MG63 (cell line): Measurements from ENCODE around the gene CDH23. TPM values are rescaled to one million over a fixed set of nuclear protein-coding genes. Genes with fewer than 3 reads are reported as not detected.
A peak's percentile ranks its signal among the peaks of the same experiment; 100 is the strongest.

Experiments
- DNase-seq: peaks from one replicate; pipeline ENCODE4 v3.0.0-alpha.2; 2020
- H3K27me3 ChIP-seq: fragments of 250-450 bp; sonication (Bioruptor Pico); 2 replicates; pipeline ENCODE4 v1.5.1; 2020; ENCODE audit warnings: mild to moderate bottlenecking, moderate library complexity
- H3K36me3 ChIP-seq: fragments of 250-450 bp; sonication (Bioruptor Pico); 2 replicates; pipeline ENCODE4 v1.5.1; 2020; ENCODE audit warnings: mild to moderate bottlenecking, moderate library complexity
- H3K4me3 ChIP-seq: fragments of 250-450 bp; sonication (Bioruptor Pico); 2 replicates; pipeline ENCODE4 v1.5.1; 2020; ENCODE audit warnings: mild to moderate bottlenecking, moderate library complexity
- H3K9me3 ChIP-seq: fragments of 250-450 bp; sonication (Bioruptor Pico); 2 replicates; pipeline ENCODE4 v1.5.1; 2020; ENCODE audit warnings: mild to moderate bottlenecking, moderate library complexity
- total RNA-seq: library from RNA; depleted of rRNA; stranded (reverse); fragments of >200 nt; shearing (Covaris generic); gene quantifications from 2 replicates; pipeline ENCODE4 v1.2.3, GENCODE V29; 2014; ENCODE audit warnings: low replicate concordance

The CDH23 gene
- total RNA-seq, 1 experiment from 2014 or later: 0.07 TPM

- Histone ChIP-seq H3K4me3 (no peak overlapping the region), H3K27me3 (no peaks in the 10 kb centered on the region), H3K9me3 (no peaks in the 10 kb centered on the region), H3K36me3 (no peaks in the 10 kb centered on the region)
- DNase-seq: no peak
These were observed 63.9 kb downstream of the CDH23 start for GRCh38 chr10:71460615-71461014.

GRCh38 chr10:71461457-71461856 is 64.7 kb downstream of the CDH23 start:
- H3K9me3 ChIP-seq: no peaks in the 10 kb centered on the region
- no peak for DNase-seq

GRCh38 chr10:71462062-71462935 is 65.6 kb downstream of the CDH23 start:
- Histone ChIP-seq H3K27me3 (no peaks in the 10 kb centered on the region), H3K9me3 (no peaks in the 10 kb centered on the region), H3K4me3 (no peak overlapping the region), H3K36me3 (no peaks in the 10 kb centered on the region)
- DNase-seq: no peak

More at GRCh38 chr10:71461457-71461856, 64.7 kb downstream of the CDH23 start:
- no peak overlapping the region for H3K4me3 ChIP-seq
- no peaks in the 10 kb centered on the region for H3K27me3 ChIP-seq
- H3K36me3 ChIP-seq: no peaks in the 10 kb centered on the region

- Histone ChIP-seq H3K9me3 (no peaks in the 10 kb centered on the region), H3K4me3 (no peak overlapping the region), H3K27me3 (no peaks in the 10 kb centered on the region), H3K36me3 (no peaks in the 10 kb centered on the region)
- no peak for DNase-seq
These were observed 66.4 kb downstream of the CDH23 start for GRCh38 chr10:71463111-71463510.

- no peak for DNase-seq
- Histone ChIP-seq H3K36me3 (no peaks in the 10 kb centered on the region), H3K9me3 (no peaks in the 10 kb centered on the region), H3K27me3 (no peaks in the 10 kb centered on the region), H3K4me3 (no peak overlapping the region)
These were observed 69.0 kb downstream of the CDH23 start for GRCh38 chr10:71465551-71466252.

- H3K4me3 ChIP-seq: no peak overlapping the region
- H3K9me3 ChIP-seq: no peaks in the 10 kb centered on the region
- H3K27me3 ChIP-seq: no peaks in the 10 kb centered on the region
- H3K36me3 ChIP-seq: no peaks in the 10 kb centered on the region
- DNase-seq: no peak
These were observed 69.6 kb downstream of the CDH23 start for GRCh38 chr10:71466330-71466729.

GRCh38 chr10:71467161-71467560 is 70.4 kb downstream of the CDH23 start:
- Histone ChIP-seq H3K36me3 (no peaks in the 10 kb centered on the region), H3K27me3 (no peaks in the 10 kb centered on the region), H3K9me3 (no peaks in the 10 kb centered on the region), H3K4me3 (no peak overlapping the region)
- DNase-seq: no peak

GRCh38 chr10:71467569-71468362 is 71.0 kb downstream of the CDH23 start:
- no peaks in the 10 kb centered on the region for H3K27me3 ChIP-seq
- DNase-seq: no peak
- no peaks in the 10 kb centered on the region for H3K9me3 ChIP-seq
- H3K36me3 ChIP-seq: no peaks in the 10 kb centered on the region
- no peak overlapping the region for H3K4me3 ChIP-seq

GRCh38 chr10:71468363-71469094 is 71.8 kb downstream of the CDH23 start:
- no peak for DNase-seq
- Histone ChIP-seq H3K27me3 (no peaks in the 10 kb centered on the region), H3K36me3 (no peaks in the 10 kb centered on the region), H3K9me3 (no peaks in the 10 kb centered on the region), H3K4me3 (no peak overlapping the region)

GRCh38 chr10:71471006-71471405 is 74.3 kb downstream of the CDH23 start:
- Histone ChIP-seq H3K27me3 (no peaks in the 10 kb centered on the region), H3K9me3 (no peaks in the 10 kb centered on the region), H3K4me3 (no peak overlapping the region), H3K36me3 (no peaks in the 10 kb centered on the region)
- no peak for DNase-seq

GRCh38 chr10:71471957-71472365 is 75.2 kb downstream of the CDH23 start:
- Histone ChIP-seq H3K9me3 (no peaks in the 10 kb centered on the region), H3K27me3 (no peaks in the 10 kb centered on the region), H3K4me3 (no peak overlapping the region), H3K36me3 (no peaks in the 10 kb centered on the region)
- DNase-seq: peak; percentile 35

- Histone ChIP-seq H3K27me3 (no peaks in the 10 kb centered on the region), H3K9me3 (no peaks in the 10 kb centered on the region), H3K36me3 (no peaks in the 10 kb centered on the region), H3K4me3 (no peak overlapping the region)
- peak; percentile 14 for DNase-seq
These were observed 75.7 kb downstream of the CDH23 start for GRCh38 chr10:71472466-71472865.

GRCh38 chr10:71472912-71473311 is 76.2 kb downstream of the CDH23 start:
- no peak for DNase-seq
- no peak overlapping the region for H3K4me3 ChIP-seq
- no peaks in the 10 kb centered on the region for H3K36me3 ChIP-seq
- H3K27me3 ChIP-seq: no peaks in the 10 kb centered on the region
- H3K9me3 ChIP-seq: no peaks in the 10 kb centered on the region

GRCh38 chr10:71473671-71474599 is 77.2 kb downstream of the CDH23 start:
- DNase-seq: no peak
- Histone ChIP-seq H3K27me3 (no peaks in the 10 kb centered on the region), H3K9me3 (no peaks in the 10 kb centered on the region), H3K4me3 (no peak overlapping the region), H3K36me3 (no peaks in the 10 kb centered on the region)

GRCh38 chr10:71474702-71475242 is 78.1 kb downstream of the CDH23 start:
- no peak for DNase-seq
- no peaks in the 10 kb centered on the region for H3K27me3 ChIP-seq

More at GRCh38 chr10:71474702-71475242, 78.1 kb downstream of the CDH23 start:
- Histone ChIP-seq H3K4me3 (no peak overlapping the region), H3K9me3 (no peaks in the 10 kb centered on the region), H3K36me3 (no peaks in the 10 kb centered on the region)
